K562 (cell line): ENCODE measurements around the gene GET3. TPM values are rescaled to one million over a fixed set of nuclear protein-coding genes. Genes with fewer than 3 reads are reported as not detected.

Experiments
- polyA plus RNA-seq, 8 experiments: library from polyadenylated mRNA; depleted of rRNA in 4 of 8; stranded (reverse) in 5 of 8; unstranded in 3 of 8; fragments of >200 nt; fragmentation: Nextera tagmentation in 2 of 8; fragmentation: Illumina TruSeq in 1 of 8; extraction: Ambion mirVana in 2 of 8; extraction: Trizol in 1 of 8; gene quantifications; 2 replicates each; pipeline versions ENCODE4 v1.2.1 to v1.2.3, GENCODE V29; 2011 to 2014; ENCODE audit warnings: inconsistent platforms in 1 of 8, missing spikeins in 1 of 8
- total RNA-seq, 7 experiments: library from RNA; depleted of rRNA in 6 of 7; stranded (reverse); fragments of >200 nt in 6 of 7; fragmentation: Illumina TruSeq in 2 of 7; extraction: Trizol in 2 of 7; gene quantifications; 2 replicates each; pipeline versions ENCODE4 v1.2.1 to v1.2.3, GENCODE V29; 2011 to 2021; ENCODE audit warnings: low replicate concordance in 1 of 7
- TF ChIP-seq, protein P1 (sequence below), 2 experiments: fragments of 450-650 bp in 1 of 2; sonication (generic) in 1 of 2; formaldehyde crosslinking in 1 of 2; IDR thresholded peaks; 2 replicates each; pipeline versions ENCODE4 v1.7.1 to v1.9.0; 2016 to 2022; ENCODE audit warnings: inconsistent platforms in 1 of 2, mild to moderate bottlenecking in 1 of 2, missing genetic modification reagents in 1 of 2
- TF ChIP-seq, protein P2 (sequence below), 2 experiments: fragments of 450-650 bp; formaldehyde crosslinking in 1 of 2; IDR thresholded peaks; 2 replicates each; pipeline versions ENCODE4 v1.4.0 to v1.6.1; 2014 to 2020; ENCODE audit warnings: mild to moderate bottlenecking in 2 of 2, borderline replicate concordance in 1 of 2, low read depth in 1 of 2

GET3 gene
- total and polyA plus RNA-seq, 9 of the 15 experiments (the other 6 are each of a cell fraction or from before 2014, with no cell fraction given): 8.3 to 83.5 (median 51.8) TPM

DNA sequence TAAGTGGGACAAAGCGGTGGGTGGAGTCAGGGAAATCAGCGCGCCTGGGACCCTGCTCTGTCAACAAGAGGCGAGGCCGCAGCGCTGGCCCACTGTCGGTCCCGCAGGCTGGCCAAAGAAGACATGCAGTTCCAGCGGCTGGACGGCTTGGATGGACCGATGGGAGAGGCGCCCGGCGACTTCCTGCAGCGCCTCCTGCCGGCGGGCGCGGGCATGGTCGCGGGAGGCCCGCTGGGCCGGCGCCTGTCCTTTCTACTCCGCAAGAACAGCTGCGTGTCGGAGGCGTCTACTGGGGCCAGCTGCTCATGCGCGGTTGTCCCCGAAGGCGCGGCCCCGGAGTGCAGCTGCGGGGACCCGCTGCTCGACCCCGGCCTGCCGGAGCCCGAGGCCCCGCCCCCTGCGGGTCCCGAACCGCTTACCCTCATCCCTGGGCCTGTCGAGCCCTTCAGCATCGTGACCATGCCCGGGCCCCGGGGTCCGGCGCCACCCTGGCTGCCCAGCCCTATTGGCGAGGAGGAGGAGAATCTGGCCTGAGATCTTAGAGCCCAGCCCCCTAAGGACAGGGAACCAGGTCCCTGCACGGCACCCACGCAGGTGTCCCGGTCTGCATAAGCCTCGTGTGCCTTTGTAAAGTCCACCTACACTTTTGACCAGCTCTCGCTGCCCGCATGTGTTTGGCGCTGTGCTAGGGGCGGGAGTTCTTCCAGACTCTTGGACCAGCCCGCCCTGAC is 20.4 kb downstream of the GET3 start (continued):
- TF ChIP-seq, protein P1, sequence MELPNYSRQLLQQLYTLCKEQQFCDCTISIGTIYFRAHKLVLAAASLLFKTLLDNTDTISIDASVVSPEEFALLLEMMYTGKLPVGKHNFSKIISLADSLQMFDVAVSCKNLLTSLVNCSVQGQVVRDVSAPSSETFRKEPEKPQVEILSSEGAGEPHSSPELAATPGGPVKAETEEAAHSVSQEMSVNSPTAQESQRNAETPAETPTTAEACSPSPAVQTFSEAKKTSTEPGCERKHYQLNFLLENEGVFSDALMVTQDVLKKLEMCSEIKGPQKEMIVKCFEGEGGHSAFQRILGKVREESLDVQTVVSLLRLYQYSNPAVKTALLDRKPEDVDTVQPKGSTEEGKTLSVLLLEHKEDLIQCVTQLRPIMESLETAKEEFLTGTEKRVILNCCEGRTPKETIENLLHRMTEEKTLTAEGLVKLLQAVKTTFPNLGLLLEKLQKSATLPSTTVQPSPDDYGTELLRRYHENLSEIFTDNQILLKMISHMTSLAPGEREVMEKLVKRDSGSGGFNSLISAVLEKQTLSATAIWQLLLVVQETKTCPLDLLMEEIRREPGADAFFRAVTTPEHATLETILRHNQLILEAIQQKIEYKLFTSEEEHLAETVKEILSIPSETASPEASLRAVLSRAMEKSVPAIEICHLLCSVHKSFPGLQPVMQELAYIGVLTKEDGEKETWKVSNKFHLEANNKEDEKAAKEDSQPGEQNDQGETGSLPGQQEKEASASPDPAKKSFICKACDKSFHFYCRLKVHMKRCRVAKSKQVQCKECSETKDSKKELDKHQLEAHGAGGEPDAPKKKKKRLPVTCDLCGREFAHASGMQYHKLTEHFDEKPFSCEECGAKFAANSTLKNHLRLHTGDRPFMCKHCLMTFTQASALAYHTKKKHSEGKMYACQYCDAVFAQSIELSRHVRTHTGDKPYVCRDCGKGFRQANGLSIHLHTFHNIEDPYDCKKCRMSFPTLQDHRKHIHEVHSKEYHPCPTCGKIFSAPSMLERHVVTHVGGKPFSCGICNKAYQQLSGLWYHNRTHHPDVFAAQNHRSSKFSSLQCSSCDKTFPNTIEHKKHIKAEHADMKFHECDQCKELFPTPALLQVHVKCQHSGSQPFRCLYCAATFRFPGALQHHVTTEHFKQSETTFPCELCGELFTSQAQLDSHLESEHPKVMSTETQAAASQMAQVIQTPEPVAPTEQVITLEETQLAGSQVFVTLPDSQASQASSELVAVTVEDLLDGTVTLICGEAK (IDR thresholded peaks at IDR 0.05): no peak
- TF ChIP-seq, protein P1 (CRISPR knock-in tag; IDR thresholded peaks at IDR 0.05): no peak
- TF ChIP-seq, protein P2, sequence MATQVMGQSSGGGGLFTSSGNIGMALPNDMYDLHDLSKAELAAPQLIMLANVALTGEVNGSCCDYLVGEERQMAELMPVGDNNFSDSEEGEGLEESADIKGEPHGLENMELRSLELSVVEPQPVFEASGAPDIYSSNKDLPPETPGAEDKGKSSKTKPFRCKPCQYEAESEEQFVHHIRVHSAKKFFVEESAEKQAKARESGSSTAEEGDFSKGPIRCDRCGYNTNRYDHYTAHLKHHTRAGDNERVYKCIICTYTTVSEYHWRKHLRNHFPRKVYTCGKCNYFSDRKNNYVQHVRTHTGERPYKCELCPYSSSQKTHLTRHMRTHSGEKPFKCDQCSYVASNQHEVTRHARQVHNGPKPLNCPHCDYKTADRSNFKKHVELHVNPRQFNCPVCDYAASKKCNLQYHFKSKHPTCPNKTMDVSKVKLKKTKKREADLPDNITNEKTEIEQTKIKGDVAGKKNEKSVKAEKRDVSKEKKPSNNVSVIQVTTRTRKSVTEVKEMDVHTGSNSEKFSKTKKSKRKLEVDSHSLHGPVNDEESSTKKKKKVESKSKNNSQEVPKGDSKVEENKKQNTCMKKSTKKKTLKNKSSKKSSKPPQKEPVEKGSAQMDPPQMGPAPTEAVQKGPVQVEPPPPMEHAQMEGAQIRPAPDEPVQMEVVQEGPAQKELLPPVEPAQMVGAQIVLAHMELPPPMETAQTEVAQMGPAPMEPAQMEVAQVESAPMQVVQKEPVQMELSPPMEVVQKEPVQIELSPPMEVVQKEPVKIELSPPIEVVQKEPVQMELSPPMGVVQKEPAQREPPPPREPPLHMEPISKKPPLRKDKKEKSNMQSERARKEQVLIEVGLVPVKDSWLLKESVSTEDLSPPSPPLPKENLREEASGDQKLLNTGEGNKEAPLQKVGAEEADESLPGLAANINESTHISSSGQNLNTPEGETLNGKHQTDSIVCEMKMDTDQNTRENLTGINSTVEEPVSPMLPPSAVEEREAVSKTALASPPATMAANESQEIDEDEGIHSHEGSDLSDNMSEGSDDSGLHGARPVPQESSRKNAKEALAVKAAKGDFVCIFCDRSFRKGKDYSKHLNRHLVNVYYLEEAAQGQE (IDR thresholded peaks at IDR 0.05; ENCODE audit: borderline replicate concordance): peak; percentile 77
- TF ChIP-seq, protein P2 (CRISPR knock-in tag; IDR thresholded peaks at IDR 0.05; ENCODE audit: low read depth): no peak
